Glomerular endothelial cell (primary cell): Measurements from ENCODE around the gene MPIG6B. TPM values are rescaled to one million over a fixed set of nuclear protein-coding genes. Genes with fewer than 3 reads are reported as not detected.

Experiments used
- DNase-seq: peaks from one replicate; pipeline ENCODE4 v3.0.0-alpha.2; 2011; ENCODE audit warnings: low read depth, low spot score; ENCODE audit errors: extremely low read depth
- total RNA-seq: library from RNA; depleted of rRNA; stranded (reverse); fragments of >200 nt; gene quantifications from 2 replicates; pipeline ENCODE4 v1.2.3, GENCODE V29; 2015

Gene MPIG6B
- total RNA-seq, 1 donor from 2014 or later: not detected

- DNase-seq: no peak
These were observed 13.7 kb downstream of the MPIG6B start for GRCh38 chr6:31736768-31737314.

- no peak for DNase-seq
These were observed 14.3 kb downstream of the MPIG6B start for GRCh38 chr6:31737315-31737990.

- DNase-seq: peak; percentile 73
These were observed 15.1 kb downstream of the MPIG6B start for GRCh38 chr6:31737991-31738979.

DNA sequence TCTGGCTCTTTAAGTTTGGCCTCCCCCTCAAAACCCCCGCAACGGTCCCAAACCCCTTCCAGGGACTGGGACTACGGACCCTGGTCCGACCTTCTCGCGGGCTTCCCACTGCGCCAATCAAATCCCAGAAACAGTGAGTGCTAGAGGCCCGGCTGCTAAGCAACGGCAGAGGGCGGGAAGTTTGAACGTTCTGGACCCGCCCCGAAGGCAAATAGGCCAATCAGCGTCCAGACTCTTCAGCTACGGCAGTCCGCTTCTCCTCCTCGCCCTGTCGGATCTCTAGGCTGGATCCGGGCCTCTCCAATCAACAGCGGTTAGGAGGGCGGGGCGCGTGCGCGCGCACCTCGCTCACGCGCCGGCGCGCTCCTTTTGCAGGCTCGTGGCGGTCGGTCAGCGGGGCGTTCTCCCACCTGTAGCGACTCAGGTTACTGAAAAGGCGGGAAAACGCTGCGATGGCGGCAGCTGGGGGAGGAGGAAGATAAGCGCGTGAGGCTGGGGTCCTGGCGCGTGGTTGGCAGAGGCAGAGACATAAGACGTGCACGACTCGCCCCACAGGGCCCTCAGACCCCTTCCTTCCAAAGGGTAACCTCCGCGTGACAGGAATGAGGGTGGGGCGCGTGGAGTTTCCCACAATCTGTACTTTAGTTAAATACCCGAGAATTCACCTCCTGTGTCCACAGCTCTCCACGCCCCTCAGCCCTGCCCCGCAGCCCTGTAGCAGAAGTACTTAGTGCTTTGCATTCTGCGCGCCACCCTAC, 16.6 kb downstream of the MPIG6B start, which contains the start of gene MSH5:
Gene MSH5 (plus strand): TSS at position 367 of the 758 bp plus-strand sequence. CDS start 462 bp downstream, outside the sequence.
- DNase-seq: peak; percentile 94

DNA sequence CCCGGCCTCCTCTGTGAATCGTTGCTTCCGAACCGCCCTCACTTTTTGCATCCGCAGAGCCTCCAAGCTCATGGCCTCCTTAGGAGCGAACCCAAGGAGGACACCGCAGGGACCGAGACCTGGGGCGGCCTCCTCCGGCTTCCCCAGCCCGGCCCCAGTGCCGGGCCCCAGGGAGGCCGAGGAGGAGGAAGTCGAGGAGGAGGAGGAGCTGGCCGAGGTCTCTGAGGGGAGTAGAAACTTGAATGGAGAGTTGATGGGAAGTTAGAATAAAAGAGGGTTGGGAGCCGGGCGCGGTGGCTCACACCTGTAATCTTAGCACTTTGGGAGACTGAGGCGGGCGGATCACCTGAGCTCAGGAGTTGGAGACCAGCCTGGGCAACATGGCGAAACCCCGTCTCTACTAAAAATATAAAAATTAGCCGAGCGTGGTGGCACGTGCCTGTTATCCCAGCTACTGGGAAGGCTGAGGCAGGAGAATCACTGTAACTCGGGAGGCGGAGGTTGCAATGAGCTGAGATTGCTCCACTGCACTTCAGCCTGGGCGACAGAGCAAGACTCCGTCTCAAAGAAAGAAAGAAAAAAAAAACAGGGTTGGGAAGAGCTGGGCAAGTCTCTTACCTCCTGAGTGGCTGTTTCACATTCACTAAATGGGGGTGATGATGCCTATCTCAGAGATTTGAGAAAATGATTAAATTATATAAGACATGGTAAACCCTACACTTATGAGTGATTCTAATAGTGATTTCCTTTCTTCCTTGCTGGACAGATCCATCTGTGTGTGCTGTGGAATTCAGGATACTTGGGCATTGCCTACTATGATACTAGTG, 17.4 kb downstream of the MPIG6B start:
- no peak for DNase-seq

DNA sequence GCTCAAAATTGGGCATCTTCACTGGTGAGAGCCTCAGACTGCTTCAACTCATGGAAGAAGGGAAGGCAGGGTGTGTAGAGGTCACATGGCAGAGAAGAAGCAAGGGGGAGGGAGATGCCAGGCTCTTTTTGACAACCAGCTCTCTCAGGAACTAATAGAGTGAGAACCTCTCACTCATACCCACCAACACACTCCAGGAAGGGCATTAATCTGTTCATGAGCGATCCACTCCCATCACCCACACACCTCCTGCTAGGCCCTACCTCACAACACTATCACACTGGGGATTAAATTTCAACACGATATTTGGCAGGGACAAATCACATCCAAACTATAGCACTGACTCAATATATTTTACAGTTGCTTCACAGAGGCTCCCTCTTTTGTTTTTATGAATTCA, 18.6 kb downstream of the MPIG6B start:
- DNase-seq: no peak

DNA sequence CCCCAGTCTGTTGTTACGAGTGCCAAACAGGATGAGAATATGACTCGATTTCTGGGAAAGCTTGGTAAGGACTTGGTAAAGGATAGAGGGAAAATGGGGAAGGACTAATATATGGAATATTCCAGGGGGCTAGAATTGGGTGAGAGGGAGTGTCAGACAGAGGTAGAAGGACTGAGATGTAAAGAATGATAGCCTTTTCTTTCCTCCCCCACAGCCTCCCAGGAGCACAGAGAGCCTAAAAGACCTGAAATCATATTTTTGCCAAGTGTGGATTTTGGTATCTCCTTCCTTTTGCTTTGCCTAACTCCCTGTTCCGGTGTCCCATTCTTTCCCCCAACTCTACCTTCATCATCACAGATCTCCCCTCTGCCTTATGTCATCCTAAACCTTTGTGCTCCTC, 19.7 kb downstream of the MPIG6B start:
- DNase-seq: no peak

DNA sequence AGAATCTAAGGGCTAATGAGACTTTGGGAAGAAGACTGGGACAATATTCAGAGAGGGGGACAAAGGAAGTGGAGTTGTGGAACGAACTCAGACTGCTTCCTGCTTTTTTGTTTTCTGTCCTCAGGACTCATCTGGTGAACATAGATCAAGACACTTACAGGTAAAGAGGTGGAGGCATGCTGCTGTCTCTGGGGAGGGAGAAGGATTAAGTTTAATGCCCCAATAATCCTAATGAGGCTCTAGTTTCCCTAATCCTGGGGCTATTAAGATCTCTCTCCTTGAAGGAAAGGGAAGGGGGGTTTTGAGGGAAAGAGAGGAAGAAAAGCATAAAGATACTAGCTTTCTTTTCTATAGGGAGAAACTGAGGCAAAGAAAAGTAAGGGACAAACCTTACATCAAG, 21.2 kb downstream of the MPIG6B start:
- no peak for DNase-seq

GRCh38 chr6:31749301-31750036, 26.3 kb downstream of the MPIG6B start:
- DNase-seq: no peak

DNA sequence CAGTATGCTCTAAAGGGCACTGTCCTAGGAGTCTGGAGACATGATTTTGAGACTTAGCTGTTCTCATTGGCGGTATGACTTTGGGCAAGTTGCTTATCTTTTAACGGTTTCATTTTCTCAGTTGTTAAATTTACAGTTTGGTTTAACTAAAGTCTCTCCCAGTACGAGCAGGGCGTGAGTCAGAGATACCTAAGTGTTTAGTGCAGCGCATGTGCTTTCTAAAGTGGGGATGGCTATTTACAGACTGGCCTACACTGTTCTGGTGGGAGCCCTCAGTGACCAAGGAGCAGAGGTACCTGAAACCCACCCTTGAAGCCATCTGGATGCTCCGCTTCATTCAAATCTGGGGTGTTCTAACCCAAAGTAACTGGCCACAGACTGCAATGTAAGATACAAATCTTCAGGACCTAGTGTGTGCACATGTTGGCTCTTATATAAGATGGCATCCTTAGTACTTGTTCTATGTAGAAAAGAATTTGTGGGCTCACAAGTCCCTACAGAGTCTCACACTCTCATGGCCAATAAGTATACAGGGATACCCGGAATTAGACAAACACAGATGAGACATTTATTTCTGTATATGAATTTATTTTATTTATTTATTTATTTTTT, 27.3 kb downstream of the MPIG6B start:
- no peak for DNase-seq

- no peak for DNase-seq
These were observed 29.7 kb downstream of the MPIG6B start for GRCh38 chr6:31752739-31753319.

GRCh38 chr6:31758281-31758680, 35.1 kb downstream of the MPIG6B start:
- no peak for DNase-seq

GRCh38 chr6:31760790-31761189, 37.6 kb downstream of the MPIG6B start:
- no peak for DNase-seq

DNA sequence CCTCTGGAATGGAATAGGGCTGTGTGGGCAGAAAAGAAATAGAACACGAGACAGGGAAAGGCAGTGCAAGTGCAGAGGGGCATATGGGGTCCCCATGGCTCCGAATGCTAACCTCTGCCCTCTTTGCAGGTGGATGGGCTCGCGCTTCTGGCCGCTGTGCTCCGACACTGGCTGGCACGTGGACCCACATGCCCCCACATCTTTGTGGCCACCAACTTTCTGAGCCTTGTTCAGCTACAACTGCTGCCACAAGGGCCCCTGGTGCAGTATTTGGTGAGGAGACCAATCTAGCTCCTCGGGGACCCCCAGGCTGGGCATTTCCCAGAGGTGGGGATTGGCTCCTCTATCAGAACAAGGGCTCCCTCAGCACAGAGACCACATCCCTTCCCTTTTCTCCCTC, 38.2 kb downstream of the MPIG6B start:
- DNase-seq: no peak

DNA sequence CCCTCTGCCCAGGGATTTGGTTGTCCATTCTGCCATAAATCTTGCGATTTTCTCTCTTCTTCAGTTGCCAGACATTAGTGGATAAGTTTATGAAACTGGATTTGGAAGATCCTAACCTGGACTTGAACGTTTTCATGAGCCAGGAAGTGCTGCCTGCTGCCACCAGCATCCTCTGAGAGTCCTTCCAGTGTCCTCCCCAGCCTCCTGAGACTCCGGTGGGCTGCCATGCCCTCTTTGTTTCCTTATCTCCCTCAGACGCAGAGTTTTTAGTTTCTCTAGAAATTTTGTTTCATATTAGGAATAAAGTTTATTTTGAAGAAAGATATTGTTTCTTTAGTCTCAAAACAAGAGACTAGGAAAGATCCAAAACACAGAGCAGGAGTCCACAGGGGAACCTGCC, 39.2 kb downstream of the MPIG6B start, which contains the start of gene SAPCD1:
Gene SAPCD1 (plus strand): TSS at position 301 of the 400 bp plus-strand sequence. CDS start 399 bp downstream, outside the sequence.
- DNase-seq: no peak

DNA sequence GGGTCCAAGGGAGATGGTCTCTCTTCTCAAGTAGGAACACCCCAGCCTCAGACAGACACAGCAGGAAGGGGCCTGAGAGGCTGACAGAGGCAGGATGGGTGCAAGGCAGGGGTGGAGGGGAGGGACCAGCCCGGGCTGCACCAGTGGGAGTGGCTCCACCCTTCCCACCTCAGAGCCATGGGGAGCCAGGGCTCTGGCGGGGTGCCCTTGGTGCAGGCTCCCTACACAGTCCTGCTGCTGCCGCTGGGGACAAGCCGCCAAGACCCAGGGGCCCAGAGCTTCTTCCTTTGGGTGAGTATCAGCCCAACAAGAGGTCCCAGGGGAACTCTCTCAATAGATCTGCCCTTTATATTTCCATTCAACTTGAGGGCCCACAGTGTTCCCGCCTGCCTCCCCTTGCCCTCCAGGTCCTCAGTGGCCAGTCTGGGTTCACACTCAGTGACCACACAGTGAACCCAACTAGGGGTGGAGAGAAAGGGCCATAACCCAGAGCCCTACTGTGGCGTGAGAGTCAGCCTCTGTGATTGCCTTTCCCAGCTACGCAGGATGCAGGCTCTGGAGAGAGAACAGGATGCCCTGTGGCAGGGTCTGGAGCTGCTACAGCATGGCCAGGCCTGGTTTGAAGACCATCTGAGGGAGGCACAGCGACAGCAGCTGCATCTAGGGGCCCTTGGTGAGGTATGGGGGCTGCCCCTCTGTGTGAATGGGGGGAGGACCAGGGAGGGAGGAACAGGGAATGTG, 39.9 kb downstream of the MPIG6B start:
- no peak for DNase-seq

DNA sequence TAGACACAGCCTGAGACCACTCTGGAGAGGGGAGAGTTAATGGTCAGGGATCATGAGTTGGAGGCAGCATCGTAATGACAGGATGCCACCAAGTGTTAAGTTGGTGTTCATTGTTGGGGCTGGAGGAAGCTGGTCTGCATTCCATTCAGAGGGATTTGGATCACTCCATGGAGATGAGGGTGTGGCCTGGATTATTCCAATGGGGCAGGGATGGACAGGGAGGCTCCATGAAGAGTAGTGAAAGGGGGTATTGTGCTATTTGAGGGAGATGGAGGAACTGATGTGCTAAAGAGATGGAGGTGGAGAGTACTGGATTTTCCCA, 40.4 kb downstream of the MPIG6B start:
- DNase-seq: no peak

- no peak for DNase-seq
These were observed 41.0 kb downstream of the MPIG6B start for GRCh38 chr6:31764198-31764597.
